GM23338 (cell line): ENCODE data around the gene SUSD4. TPM values are rescaled to one million over a fixed set of nuclear protein-coding genes. Genes with fewer than 3 reads are reported as not detected.

Experiments used
- ATAC-seq: fragments of 200-7000 bp; cut with Tn5 transposase; 3 replicates; pipeline ENCODE4 v1.9.1; 2020
- DNase-seq: peaks from one replicate; pipeline ENCODE4 v3.0.0-alpha.2; 2015; ENCODE audit warnings: low spot score
- H2AFZ ChIP-seq: fragments of 200-600 bp; sonication (generic); 2 replicates; pipeline ENCODE4 v1.8.0; 2016; ENCODE audit warnings: antibody characterized with exemption, mild to moderate bottlenecking, moderate library complexity
- H3F3A ChIP-seq: fragments of 200-600 bp; sonication (generic); replicated peaks from 2 replicates; pipeline ENCODE4 v1.8.0; 2017; ENCODE audit warnings: antibody characterized with exemption, mixed run types, low read depth
- H3K27ac ChIP-seq: fragments of 200-600 bp; sonication (generic); 2 replicates; pipeline ENCODE4 v1.6.1; 2016; ENCODE audit warnings: low read depth
- H3K27me3 ChIP-seq: fragments of 200-600 bp; sonication (generic); 2 replicates; pipeline ENCODE4 v1.8.0; 2016; ENCODE audit warnings: mild to moderate bottlenecking, mixed run types, moderate library complexity; ENCODE audit not compliant: insufficient read depth
- H3K36me3 ChIP-seq: fragments of 200-600 bp; sonication (generic); 2 replicates; pipeline ENCODE4 v1.8.0; 2016; ENCODE audit warnings: mild to moderate bottlenecking; ENCODE audit not compliant: insufficient read depth
- H3K4me1 ChIP-seq: fragments of 200-600 bp; sonication (generic); 2 replicates; pipeline ENCODE4 v1.8.0; 2016; ENCODE audit warnings: mild to moderate bottlenecking, moderate library complexity; ENCODE audit not compliant: insufficient read depth
- H3K4me2 ChIP-seq: fragments of 200-600 bp; sonication (generic); 2 replicates; pipeline ENCODE4 v1.7.1; 2017; ENCODE audit warnings: mixed run types
- H3K4me3 ChIP-seq: fragments of 200-600 bp; sonication (generic); 2 replicates; pipeline ENCODE4 v1.6.1; 2016; ENCODE audit warnings: mixed run types
- H3K79me2 ChIP-seq: fragments of 200-600 bp; sonication (generic); replicated peaks from 2 replicates; pipeline ENCODE4 v1.8.0; 2017; ENCODE audit warnings: mild to moderate bottlenecking; ENCODE audit not compliant: insufficient read depth
- H3K9me2 ChIP-seq: fragments of 200-600 bp; sonication (generic); 2 replicates; pipeline ENCODE4 v1.8.0; 2017; ENCODE audit not compliant: insufficient read depth
- H4K20me1 ChIP-seq: fragments of 200-600 bp; sonication (generic); replicated peaks from 2 replicates; pipeline ENCODE4 v1.8.0; 2017; ENCODE audit warnings: mild to moderate bottlenecking; ENCODE audit not compliant: insufficient read depth
- H3K27ac Mint-ChIP-seq: 2 replicates; pipeline ENCODE4 v1.8.0; 2020; ENCODE audit warnings: inconsistent platforms, mild to moderate bottlenecking, moderate library complexity, mixed read lengths
- H3K27me3 Mint-ChIP-seq: 3 replicates; pipeline ENCODE4 v1.8.0; 2022; ENCODE audit warnings: low read depth, mild to moderate bottlenecking, moderate library complexity, mixed read lengths, inconsistent platforms; ENCODE audit not compliant: insufficient read depth, poor library complexity
- H3K36me3 Mint-ChIP-seq: 3 replicates; pipeline ENCODE4 v1.8.0; 2021; ENCODE audit warnings: low read depth, mild to moderate bottlenecking, inconsistent platforms, moderate library complexity, mixed read lengths
- H3K4me1 Mint-ChIP-seq: 3 replicates; pipeline ENCODE4 v1.8.0; 2020; ENCODE audit warnings: mild to moderate bottlenecking, inconsistent platforms, mixed read lengths
- H3K4me3 Mint-ChIP-seq: 3 replicates; pipeline ENCODE4 v1.8.0; 2021; ENCODE audit warnings: moderate library complexity, mild to moderate bottlenecking, inconsistent platforms, mixed read lengths
- H3K9me3 Mint-ChIP-seq: 3 replicates; pipeline ENCODE4 v1.8.0; 2020; ENCODE audit warnings: moderate library complexity, mild to moderate bottlenecking, inconsistent platforms, mixed read lengths
- CREB1 ChIP-seq: fragments of 250-450 bp; sonication (Bioruptor Pico); IDR thresholded peaks from 2 replicates; pipeline ENCODE4 v1.5.0; 2020; ENCODE audit warnings: low read depth, mild to moderate bottlenecking, moderate library complexity
- CTCF ChIP-seq, 2 experiments: fragments of 200-600 bp in 1 of 2; sonication (generic) in 1 of 2; conservative IDR thresholded peaks; 2 replicates each; pipeline versions ENCODE4 v1.5.1 to v1.6.1; 2016 to 2017; ENCODE audit warnings: antibody characterized with exemption in 2 of 2, low read depth in 2 of 2, mild to moderate bottlenecking in 2 of 2, moderate library complexity in 1 of 2
- ETS1 ChIP-seq: IDR thresholded peaks from 2 replicates; pipeline ENCODE4 v1.6.1; 2016; ENCODE audit warnings: antibody characterized with exemption
- EZH2phosphoT487 ChIP-seq: fragments of 200-600 bp; sonication (generic); IDR thresholded peaks from one replicate; pipeline ENCODE4 v1.8.1; 2018; ENCODE audit warnings: antibody characterized with exemption; ENCODE audit not compliant: unreplicated experiment
- JUNB ChIP-seq: IDR thresholded peaks from one replicate; pipeline ENCODE4 v1.6.1; 2016; ENCODE audit warnings: antibody characterized with exemption; ENCODE audit not compliant: unreplicated experiment
- NANOG ChIP-seq: IDR thresholded peaks from 2 replicates; pipeline ENCODE4 v1.6.1; 2016; ENCODE audit warnings: antibody characterized with exemption, borderline replicate concordance
- POLR2AphosphoS5 ChIP-seq: IDR thresholded peaks from 2 replicates; pipeline ENCODE4 v1.6.1; 2016; ENCODE audit warnings: antibody characterized with exemption, low read depth
- REST ChIP-seq: IDR thresholded peaks from one replicate; pipeline ENCODE4 v1.6.1; 2018; ENCODE audit warnings: antibody characterized with exemption; ENCODE audit not compliant: unreplicated experiment
- polyA plus RNA-seq: library from polyadenylated mRNA; unstranded; fragments of >200 nt; fragmentation: Nextera tagmentation; extraction: Ambion mirVana; gene quantifications from 2 replicates; pipeline ENCODE4 v1.2.1, GENCODE V29; 2016
- total RNA-seq: library from RNA; depleted of rRNA; stranded (reverse); fragments of >200 nt; shearing (Covaris generic); gene quantifications from 2 replicates; pipeline ENCODE4 v1.2.3, GENCODE V29; 2014
- TF ChIP-seq, protein P1 (sequence below): fragments of 250-450 bp; sonication (Bioruptor Pico); IDR thresholded peaks from 2 replicates; pipeline ENCODE4 v1.5.0; 2020; ENCODE audit warnings: mild to moderate bottlenecking, moderate library complexity

The SUSD4 gene
- total and polyA plus RNA-seq, 2 experiments from 2014 or later: 2.3 to 3.6 TPM

DNA sequence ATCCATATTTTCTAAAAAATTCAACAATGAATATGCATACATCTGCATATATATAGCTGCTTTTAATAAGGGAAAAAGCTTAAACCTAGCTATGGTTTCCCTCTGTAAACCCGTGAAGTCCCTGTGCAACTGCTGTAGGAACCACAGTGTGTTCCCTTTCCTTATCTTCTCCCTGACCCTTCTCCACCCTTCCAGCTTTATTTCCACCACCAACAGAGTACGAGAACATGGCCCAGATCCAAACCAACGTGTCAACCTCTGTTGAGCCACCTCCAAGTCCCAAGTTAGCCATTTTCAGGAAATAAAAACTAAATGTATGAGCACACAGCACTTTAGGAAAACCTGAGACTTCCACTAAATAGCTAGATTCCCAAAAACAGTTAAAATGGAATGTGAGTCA is 20.3 kb downstream of the SUSD4 start (continued):
- TF ChIP-seq REST (no peak), JUNB (no peak), NANOG (no peak), ETS1 (no peak), CTCF (conservative IDR thresholded peaks at IDR 0.05; ENCODE audit: low read depth in 2 of 2) (no peak)

DNA sequence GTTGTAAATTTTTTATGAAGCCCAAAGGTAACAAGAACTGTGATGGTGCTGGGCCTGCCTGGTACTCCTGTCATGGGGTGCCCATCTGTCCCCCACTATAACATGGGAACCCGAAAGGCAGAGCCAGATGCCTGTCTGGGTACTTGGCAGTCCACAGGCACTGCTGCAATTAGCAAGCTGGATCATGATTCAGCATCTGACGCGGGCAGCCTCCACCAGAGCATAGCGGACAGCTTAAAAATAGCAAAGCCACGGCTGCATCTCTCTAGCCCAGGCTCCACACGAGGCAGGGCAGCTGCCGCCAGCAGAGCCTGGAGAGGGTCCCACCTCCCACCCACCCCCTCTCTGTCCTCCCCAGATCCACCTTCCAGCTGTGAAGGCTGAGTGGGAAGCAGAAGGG is 22.9 kb downstream of the SUSD4 start:
- no peaks in the 10 kb centered on the region for H3K79me2 ChIP-seq
- no peaks in the 10 kb centered on the region for H3K27me3 ChIP-seq
- Mint-ChIP-seq H3K9me3 (no peaks in the 10 kb centered on the region), H3K27ac (no peak overlapping the region), H3K4me3 (no peak overlapping the region), H3K27me3 (no peaks in the 10 kb centered on the region), H3K4me1 (peaks cover 7% of the 10 kb centered on the region; the same call in 2 of the 3 replicates), H3K36me3 (no peaks in the 10 kb centered on the region)
- H3K36me3 ChIP-seq: no peaks in the 10 kb centered on the region
- H3F3A ChIP-seq: no peaks in the 10 kb centered on the region
- DNase-seq (no peak), ATAC-seq (no peak; the same call in 2 of the 3 replicates)
- H3K9me2 ChIP-seq: 0 out of 2 replicates have a peak, but pooled peaks cover 3% of the 10 kb centered on the region
- H4K20me1 ChIP-seq: no peaks in the 10 kb centered on the region
- no peak overlapping the region for H3K4me2 ChIP-seq
- H2AFZ ChIP-seq: no peak overlapping the region
- no peak overlapping the region for H3K4me3 ChIP-seq
- H3K4me1 ChIP-seq: no peaks in the 10 kb centered on the region
- no peak overlapping the region for H3K27ac ChIP-seq
- no peak for TF ChIP-seq CTCF (conservative IDR thresholded peaks at IDR 0.05; ENCODE audit: low read depth in 2 of 2)
- TF ChIP-seq, protein P1, sequence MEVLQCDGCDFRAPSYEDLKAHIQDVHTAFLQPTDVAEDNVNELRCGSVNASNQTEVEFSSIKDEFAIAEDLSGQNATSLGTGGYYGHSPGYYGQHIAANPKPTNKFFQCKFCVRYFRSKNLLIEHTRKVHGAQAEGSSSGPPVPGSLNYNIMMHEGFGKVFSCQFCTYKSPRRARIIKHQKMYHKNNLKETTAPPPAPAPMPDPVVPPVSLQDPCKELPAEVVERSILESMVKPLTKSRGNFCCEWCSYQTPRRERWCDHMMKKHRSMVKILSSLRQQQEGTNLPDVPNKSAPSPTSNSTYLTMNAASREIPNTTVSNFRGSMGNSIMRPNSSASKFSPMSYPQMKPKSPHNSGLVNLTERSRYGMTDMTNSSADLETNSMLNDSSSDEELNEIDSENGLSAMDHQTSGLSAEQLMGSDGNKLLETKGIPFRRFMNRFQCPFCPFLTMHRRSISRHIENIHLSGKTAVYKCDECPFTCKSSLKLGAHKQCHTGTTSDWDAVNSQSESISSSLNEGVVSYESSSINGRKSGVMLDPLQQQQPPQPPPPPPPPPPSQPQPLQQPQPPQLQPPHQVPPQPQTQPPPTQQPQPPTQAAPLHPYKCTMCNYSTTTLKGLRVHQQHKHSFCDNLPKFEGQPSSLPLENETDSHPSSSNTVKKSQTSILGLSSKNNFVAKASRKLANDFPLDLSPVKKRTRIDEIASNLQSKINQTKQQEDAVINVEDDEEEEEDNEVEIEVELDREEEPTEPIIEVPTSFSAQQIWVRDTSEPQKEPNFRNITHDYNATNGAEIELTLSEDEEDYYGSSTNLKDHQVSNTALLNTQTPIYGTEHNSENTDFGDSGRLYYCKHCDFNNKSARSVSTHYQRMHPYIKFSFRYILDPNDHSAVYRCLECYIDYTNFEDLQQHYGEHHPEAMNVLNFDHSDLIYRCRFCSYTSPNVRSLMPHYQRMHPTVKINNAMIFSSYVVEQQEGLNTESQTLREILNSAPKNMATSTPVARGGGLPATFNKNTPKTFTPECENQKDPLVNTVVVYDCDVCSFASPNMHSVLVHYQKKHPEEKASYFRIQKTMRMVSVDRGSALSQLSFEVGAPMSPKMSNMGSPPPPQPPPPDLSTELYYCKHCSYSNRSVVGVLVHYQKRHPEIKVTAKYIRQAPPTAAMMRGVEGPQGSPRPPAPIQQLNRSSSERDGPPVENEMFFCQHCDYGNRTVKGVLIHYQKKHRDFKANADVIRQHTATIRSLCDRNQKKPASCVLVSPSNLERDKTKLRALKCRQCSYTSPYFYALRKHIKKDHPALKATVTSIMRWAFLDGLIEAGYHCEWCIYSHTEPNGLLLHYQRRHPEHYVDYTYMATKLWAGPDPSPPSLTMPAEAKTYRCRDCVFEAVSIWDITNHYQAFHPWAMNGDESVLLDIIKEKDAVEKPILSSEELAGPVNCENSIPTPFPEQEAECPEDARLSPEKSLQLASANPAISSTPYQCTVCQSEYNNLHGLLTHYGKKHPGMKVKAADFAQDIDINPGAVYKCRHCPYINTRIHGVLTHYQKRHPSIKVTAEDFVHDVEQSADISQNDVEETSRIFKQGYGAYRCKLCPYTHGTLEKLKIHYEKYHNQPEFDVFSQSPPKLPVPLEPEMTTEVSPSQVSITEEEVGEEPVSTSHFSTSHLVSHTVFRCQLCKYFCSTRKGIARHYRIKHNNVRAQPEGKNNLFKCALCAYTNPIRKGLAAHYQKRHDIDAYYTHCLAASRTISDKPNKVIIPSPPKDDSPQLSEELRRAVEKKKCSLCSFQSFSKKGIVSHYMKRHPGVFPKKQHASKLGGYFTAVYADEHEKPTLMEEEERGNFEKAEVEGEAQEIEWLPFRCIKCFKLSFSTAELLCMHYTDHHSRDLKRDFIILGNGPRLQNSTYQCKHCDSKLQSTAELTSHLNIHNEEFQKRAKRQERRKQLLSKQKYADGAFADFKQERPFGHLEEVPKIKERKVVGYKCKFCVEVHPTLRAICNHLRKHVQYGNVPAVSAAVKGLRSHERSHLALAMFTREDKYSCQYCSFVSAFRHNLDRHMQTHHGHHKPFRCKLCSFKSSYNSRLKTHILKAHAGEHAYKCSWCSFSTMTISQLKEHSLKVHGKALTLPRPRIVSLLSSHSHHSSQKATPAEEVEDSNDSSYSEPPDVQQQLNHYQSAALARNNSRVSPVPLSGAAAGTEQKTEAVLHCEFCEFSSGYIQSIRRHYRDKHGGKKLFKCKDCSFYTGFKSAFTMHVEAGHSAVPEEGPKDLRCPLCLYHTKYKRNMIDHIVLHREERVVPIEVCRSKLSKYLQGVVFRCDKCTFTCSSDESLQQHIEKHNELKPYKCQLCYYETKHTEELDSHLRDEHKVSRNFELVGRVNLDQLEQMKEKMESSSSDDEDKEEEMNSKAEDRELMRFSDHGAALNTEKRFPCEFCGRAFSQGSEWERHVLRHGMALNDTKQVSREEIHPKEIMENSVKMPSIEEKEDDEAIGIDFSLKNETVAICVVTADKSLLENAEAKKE (CRISPR knock-in tag): no peak
- no peak for TF ChIP-seq CREB1 (CRISPR knock-in tag)
- no peak for TF ChIP-seq JUNB
- no peak for TF ChIP-seq EZH2phosphoT487
- no peak for TF ChIP-seq POLR2AphosphoS5
